ENCODE measurements around the gene ST3GAL6.

Gene ST3GAL6

GRCh38 chr3:98725352-98725751 lies 37.8 kb upstream of the ST3GAL6 start:
- Histone ChIP-seq H3K4me3 (replicated peaks; ENCODE audit: insufficient read depth, low read length) (no peak overlapping the region), H3K27me3 (ENCODE audit: insufficient read depth, poor library complexity, severe bottlenecking) (no peaks in the 10 kb centered on the region), H3K27ac (replicated peaks) (no peak overlapping the region)
- DNase-seq (ENCODE audit: low read depth in 1 of 2, low spot score in 1 of 2) = no peak
- TF ChIP-seq SPI1 (IDR thresholded peaks at IDR 0.05; ENCODE audit: borderline replicate concordance, low read depth) (no peak), POLR2AphosphoS5 (IDR thresholded peaks at IDR 0.05; ENCODE audit: low read depth) (no peak), GABPA (IDR thresholded peaks at IDR 0.05; ENCODE audit: low read depth) (no peak), CTCF (IDR thresholded peaks at IDR 0.05; ENCODE audit: insufficient read depth, low read length) (no peak), REST (IDR thresholded peaks at IDR 0.05; ENCODE audit: insufficient replicate concordance, low read depth) (no peak)

- H3K27ac ChIP-seq (replicated peaks) = no peak overlapping the region
- TF ChIP-seq SPI1 (IDR thresholded peaks at IDR 0.05; ENCODE audit: borderline replicate concordance, low read depth) = no peak
- no peak for TF ChIP-seq POLR2AphosphoS5 (IDR thresholded peaks at IDR 0.05; ENCODE audit: low read depth)
- no peak for TF ChIP-seq CTCF (IDR thresholded peaks at IDR 0.05; ENCODE audit: insufficient read depth, low read length)
- no peak for TF ChIP-seq REST (IDR thresholded peaks at IDR 0.05; ENCODE audit: insufficient replicate concordance, low read depth)
- no peak for TF ChIP-seq GABPA (IDR thresholded peaks at IDR 0.05; ENCODE audit: low read depth)
- no peak for DNase-seq (ENCODE audit: low read depth in 1 of 2, low spot score in 1 of 2)
- H3K27me3 ChIP-seq (ENCODE audit: insufficient read depth, poor library complexity, severe bottlenecking) = no peaks in the 10 kb centered on the region
- no peak overlapping the region for H3K4me3 ChIP-seq (replicated peaks; ENCODE audit: insufficient read depth, low read length)
These were observed 37.1 kb upstream of the ST3GAL6 start for GRCh38 chr3:98726084-98726483.

- no peak overlapping the region for H3K4me3 ChIP-seq (replicated peaks; ENCODE audit: insufficient read depth, low read length)
- DNase-seq (ENCODE audit: low read depth in 1 of 2, low spot score in 1 of 2) = no peak
- TF ChIP-seq CTCF (IDR thresholded peaks at IDR 0.05; ENCODE audit: insufficient read depth, low read length) = no peak
- TF ChIP-seq GABPA (IDR thresholded peaks at IDR 0.05; ENCODE audit: low read depth) = no peak
- TF ChIP-seq POLR2AphosphoS5 (IDR thresholded peaks at IDR 0.05; ENCODE audit: low read depth) = no peak
- no peak for TF ChIP-seq REST (IDR thresholded peaks at IDR 0.05; ENCODE audit: insufficient replicate concordance, low read depth)
- no peak for TF ChIP-seq SPI1 (IDR thresholded peaks at IDR 0.05; ENCODE audit: borderline replicate concordance, low read depth)
- H3K27ac ChIP-seq (replicated peaks) = no peak overlapping the region
- H3K27me3 ChIP-seq (ENCODE audit: insufficient read depth, poor library complexity, severe bottlenecking) = no peaks in the 10 kb centered on the region
These were observed 35.5 kb upstream of the ST3GAL6 start for GRCh38 chr3:98727638-98728037.

Measured in HL-60 (cell line).